Stimulated activated CD8-positive, alpha-beta memory T cell treated with anti-CD3 and anti-CD28 coated beads, Interleukin-4, amount 100 ng/mL, for 24 hours (primary cell): ENCODE data around the gene ZNF605.
A peak's percentile ranks its signal among the peaks of the same experiment; 100 is the strongest.
"Not testable (repeated sequence)": the region's sequence is repeated elsewhere in the genome, so short reads cannot be mapped to it uniquely, and the experiment has no call there.

ENCODE experiments used
- DNase-seq: peaks from one replicate; pipeline ENCODE4 v3.0.0-alpha.2; 2020; ENCODE audit warnings: low read depth

ZNF605 gene

DNA sequence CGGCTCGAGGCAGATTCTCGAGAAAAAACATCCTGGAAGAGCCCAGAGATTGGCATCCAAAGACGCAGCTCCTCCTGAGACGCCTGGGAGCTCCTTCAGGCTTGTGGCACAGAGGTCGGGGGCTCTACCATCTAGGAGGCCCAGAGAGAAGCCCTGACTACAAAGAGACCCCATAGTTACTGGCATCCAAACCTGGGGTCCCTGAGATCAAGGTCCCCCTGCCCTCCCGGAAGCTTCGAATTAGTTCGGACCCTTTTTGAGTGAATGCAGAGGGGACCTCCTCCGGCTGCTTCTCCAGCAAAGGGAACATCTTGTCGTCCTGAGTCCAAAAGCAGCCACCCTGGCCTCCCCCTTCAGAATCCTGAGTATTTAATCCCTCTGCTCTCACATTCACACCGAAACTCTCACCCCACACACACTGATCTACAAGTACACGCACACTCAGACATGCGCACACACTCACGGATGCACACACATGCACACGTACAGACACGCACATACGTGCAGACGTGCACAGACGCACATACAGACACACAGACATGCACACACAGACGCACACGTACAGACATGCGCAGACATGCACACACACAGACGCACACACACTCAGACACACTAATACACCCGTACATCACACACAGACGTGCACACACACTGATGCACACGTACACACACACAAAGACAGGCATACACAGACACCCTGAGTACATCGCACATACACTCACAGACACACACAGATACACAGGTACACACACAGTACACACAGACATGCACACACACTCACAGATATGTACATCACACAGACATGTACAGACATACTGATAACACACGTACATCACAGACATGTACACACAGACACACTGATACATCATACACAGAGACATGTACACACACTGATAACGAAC lies 5.9 kb downstream of the ZNF605 start:
- no peak for DNase-seq

DNA sequence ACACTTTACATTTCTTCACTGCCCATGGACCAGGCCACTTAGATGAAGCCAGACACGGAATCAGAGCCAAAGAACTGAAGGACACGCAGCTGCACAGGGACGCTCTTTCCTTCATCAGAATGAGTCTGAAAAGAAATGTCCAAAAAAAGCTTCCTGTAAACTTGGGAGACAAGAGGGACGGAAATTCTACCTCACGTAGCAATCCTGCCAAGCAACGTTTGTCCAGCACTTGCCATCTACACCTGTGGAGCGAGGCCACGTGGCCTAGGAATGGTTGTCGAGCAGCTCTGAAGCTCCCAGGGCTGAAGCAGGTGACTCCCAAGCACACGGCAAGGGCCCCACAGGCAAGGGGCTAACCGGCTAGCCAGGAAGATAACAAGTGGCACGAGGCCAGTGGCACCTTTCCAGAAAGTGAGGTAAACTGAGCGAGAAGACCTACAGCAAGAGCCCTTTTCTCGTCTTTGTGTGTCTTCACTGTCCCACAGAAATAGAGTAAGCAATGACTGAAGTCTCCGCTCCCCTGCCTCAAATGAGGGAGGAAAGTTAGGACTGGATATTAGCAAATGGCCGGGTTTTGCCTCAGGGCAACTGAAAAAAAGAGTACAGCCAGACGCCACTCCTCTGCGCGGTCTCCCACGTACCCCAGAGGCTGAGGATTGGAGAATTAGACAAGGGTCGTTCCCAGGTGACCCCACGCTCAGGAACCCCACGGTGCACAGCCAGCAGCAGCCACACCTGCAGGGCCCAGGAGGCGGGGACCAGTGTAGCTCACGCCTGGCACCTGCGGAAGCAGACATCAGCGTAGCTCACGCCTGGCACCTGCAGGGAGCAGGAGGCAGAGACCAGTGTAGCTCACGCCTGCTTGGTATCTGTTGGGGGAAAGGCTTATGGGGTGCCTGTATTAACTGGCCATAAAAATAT lies 7.7 kb downstream of the ZNF605 start:
- no peak for DNase-seq

DNA sequence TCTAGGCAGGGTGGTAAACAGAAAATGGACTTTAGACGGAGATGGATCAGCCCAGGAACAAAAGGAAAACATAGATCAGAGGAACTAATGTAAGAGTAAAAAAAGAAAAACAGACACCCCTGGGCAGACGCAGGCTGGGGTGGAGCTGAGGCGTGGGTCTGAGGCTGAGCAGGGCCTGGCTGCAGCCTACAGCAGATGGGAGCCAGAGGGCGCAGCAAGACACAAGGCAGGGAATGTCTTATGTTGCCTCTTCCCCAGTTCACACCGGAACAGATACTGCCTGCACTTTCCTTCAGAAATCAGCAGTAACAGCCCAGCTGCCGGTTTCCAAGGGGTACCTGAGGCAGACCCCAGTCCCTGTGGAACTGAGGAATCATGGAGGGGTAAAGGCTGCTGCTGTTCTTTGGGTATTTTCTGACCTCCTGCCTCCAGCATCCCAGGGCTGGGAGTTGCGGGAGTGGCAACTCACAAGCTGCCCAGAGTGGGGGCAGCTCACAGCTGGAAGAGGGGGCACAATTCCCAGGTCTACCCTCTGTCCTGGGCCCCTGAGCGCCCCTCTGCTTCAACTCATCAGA lies 9.8 kb downstream of the ZNF605 start:
- DNase-seq = no peak

DNA sequence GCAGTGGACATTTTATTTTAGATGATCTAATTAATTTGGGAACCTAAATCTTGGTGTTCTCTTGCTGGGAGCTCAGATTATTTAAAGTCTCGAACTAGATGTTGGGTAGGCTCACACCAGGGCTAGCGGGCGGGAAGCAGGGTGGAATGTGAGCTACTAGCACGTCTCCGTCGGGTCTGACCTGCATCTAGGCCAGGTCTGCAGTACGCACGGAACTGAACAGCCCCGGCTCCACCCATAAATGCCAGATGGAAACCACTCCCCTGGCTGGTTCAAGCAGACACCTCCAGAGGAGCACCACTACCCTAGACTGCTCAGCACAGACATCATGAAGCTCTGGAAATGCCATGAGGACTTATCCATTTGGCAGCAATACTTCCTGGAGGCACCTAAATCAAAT lies 10.3 kb downstream of the ZNF605 start:
- DNase-seq = no peak

DNA sequence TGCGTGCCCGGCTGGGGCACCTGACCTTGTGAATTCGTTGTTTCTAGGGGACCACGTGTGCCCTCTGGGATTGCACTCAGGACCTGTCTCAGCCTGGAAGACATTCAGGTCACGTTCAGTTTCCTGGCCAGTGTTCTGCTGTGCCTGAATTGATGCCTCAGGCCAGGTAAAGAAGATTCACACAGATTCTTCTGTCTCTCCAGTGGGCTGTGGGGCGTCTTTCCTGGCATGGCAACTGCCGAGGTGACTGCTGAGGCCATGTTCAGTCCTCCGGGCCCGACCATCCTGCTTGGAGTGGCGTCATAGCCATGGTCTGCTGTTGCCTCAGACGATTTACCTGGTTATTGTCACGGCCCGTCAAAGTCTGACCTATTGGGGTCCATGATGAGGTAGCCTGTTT lies 13.5 kb downstream of the ZNF605 start:
- no peak for DNase-seq

DNA sequence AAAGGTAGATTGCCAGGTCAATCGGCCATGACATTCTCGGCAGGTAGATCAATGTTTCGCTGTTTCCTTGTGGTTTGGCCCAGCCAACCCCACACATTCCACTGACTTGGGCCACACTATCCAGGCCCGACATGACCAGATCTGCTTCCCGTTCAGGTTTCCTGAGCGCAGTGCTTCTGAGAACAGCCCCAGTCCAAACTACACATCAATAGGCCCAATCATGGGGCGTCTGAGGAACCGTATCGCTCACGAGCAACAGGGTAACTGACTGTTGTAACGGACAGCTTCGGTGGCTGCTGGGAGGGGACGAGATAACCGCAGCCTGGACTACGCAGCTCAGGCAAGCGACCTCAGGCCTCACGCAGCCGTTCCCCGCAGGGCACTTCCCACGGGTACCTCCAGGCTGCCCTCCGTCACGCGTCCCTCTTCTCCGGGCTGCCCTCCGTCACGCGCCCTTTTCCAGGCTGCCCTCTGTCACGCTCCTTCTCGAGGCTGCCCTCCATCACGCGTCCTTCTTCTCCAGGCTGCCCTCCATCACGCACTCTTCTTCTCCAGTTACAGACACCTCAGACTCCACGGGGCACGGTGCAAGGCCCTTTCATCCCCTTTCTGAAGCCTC lies 14.7 kb downstream of the ZNF605 start:
- no peak for DNase-seq

DNA sequence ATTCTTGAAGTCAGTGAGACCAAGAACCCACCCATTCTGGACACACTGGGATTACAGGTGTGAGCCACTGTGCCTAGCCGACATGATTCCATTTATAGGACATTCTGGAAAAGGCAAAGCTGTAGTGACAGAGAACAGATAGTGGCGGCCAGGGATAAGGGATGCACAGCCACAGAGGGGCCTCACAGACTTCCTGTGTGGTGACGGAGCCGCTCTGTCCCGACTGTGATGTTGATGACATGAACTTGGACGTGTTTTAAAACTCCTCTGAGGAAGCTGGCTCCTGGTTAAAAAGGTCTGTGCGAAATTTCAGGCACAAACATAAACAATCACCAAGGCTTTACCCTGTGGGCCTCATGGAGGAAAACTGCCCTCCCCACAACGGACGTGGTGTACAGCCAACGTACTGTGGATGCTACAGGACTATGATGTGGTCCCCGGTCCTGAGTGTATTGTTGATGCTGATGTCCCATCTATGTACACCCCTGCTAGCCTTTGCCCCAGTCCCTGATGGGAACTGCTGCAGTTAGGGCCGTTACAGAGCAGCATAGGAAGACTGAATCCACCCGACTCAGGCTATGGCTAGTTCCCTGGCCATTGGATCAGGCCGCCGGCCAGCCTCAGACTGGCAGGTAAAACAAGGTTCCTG lies 15.9 kb downstream of the ZNF605 start:
- no peak for DNase-seq

DNA sequence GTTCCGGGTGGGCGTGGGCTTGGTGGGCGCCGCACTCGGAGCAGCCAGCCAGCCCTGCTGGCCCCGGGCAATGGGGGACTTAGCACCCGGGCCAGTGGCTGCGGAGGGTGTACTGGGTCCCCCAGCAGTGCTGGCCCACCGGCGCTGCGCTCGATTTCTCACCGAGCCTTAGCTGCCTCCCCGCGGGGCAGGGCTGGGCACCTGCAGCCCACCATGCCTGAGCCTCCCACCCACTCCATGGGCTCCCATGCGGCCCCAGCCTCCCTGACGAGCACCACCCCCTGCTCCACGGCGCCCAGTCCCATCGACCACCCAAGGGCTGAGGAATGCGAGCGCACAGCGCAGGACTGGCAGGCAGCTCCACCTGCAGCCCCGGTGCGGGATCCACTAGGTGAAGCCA lies 17.3 kb downstream of the ZNF605 start:
- DNase-seq = not testable (repeated sequence)

DNA sequence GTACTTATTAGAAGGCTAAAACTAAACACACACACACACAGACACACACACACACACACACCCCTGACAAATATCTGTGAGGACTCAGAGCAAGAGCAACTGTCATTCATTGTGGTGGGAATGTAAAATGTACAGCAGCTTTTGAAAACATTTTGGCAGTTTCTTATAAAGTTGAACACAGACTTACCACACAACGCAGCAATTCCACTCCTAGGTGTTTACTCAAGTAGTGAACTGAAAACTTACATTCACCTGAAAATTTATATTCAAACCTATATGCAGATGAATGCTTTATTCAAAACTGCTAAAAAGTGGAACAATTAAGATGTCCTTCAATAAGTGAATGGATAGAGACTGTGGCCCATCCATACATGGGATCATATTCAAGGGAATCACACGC lies 18.6 kb downstream of the ZNF605 start:
- DNase-seq = no peak

DNA sequence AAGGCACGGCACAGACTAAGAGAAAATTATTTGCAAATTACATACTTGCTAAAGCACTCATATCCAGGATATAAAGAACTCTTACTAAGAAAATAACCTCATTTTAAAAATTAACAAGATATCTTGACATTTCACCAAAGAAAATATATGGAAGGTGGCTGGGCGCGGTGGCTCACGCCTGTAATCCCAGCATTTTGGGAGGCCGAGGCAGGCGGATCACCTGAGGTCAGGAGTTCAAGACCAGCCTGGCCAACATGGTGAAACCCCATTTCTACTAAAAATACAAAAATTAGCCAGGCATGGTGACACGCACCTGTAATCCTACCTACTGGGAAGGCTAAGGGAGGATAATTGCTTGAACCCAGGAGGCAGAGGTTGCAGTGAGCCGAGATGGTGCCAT lies 19.2 kb downstream of the ZNF605 start:
- DNase-seq = not testable (repeated sequence)

DNA sequence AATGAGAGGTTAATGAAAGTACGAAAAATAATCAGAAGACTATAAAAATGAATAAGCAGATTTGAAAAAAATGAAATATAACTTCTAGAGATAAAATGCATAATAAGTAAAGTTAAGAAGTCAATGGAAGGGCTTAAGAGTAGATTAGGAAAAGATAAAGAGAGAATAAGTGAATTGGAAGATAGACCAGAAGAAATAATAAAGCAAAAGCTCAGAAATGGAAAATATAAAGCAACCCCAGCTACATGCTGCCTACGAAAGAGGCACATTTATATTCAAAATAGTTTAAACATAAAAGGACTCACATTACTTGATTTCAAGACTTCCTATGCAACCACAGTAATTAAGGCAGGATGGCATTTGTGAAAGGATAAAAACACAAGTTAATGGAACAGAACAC lies 19.9 kb downstream of the ZNF605 start:
- DNase-seq = no peak

DNA sequence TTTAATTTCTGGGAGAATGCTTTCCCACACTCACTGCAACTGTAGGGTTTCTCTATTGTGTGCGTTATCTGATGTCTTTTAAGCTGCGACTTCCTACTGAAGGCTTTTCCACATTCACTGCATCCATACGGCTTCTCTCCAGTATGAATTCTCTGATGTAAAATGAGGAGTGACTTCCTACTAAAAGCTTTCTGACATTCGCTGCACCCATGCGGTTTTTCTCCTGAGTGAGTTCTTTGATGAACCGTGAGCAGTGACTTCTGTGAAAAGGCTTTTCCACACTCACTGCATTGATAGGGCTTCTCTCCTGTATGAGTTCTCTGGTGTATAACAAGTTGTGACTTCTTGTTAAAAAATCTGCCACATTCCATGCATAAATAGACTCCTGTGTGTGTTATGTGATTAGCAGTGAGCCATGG lies 29.7 kb downstream of the ZNF605 start:
- DNase-seq = no peak

DNA sequence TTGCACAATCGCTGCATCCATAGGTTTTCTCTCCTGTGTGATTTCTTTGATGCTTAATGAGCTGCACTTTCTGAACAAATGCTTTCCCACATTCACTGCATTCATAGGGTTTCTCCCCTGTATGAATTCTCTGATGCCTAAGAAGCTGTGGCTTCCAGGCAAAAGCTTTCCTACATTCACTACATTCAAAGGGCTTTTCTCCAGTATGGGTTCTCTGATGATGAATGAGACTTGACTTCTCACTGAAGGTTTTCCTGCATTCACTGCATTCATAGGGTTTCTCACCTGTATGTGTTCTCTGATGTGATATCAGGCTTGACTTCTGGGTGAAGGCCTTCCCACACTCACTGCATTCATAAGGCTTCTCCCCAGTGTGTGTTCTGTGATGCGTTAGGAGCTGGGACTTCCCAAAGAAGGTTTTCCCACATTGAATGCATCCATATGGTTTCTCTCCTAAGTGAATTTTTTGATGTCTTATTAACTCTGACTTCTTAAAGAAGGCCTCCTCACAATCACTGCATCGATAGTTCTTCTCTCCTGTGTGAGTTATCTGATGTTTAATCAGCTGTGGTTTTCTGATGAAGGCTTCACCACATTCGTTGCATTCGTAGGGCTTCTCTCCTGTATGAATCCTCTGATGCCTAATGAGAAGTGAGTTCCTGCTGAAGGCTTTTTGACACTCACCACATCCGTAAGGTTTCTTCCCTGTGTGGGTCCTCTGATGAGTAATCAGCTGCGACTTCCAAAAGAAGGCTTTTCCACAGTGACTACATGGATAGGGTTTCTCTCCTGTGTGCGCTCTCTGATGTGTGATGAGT lies 30.3 kb downstream of the ZNF605 start:
- no peak for DNase-seq

DNA sequence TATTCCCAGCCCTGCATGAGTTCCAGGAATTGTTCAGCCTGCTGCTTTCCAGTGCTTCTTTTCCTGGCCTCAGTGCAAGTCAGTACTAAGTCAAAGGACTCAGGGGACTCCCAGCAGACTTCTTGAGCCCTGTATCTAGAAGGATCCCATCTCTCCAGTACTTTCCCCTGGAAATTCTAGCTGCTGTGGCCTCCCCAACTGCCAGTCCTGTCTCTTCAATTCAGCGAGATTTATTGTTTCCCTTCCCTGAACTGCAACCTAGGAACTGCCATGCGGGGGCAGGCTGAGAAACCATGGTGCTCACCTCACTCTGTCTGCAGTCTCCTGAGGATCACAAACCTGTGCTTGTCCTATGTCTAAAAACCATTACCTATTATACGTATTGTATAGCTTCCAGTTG lies 31.8 kb downstream of the ZNF605 start:
- DNase-seq = no peak

DNA sequence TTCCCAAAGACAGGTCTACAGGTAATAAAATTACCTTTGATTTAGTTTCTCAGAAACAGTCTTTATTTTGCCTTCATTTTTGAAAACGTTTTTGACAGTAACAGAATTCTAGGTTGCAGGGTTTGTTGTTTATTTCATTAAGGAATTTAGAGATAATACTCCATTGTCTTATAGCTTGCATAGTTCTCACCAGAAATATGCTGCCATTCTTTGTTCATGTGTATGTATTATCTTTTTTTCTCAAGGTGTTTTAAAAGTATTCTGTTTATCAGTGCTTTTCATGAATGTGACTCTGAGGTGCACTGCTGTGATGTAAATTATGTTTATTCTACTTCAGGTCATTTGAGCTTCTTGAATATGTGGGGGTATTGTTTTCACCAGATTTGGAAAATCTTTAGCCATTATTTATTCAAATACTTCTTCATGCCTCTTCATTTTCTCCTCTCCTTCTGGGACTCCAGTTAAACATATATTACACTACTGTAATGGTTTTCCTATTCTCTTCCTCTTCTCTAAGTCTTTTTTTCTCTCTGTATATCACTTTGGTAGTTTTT lies 32.7 kb downstream of the ZNF605 start:
- DNase-seq = no peak

DNA sequence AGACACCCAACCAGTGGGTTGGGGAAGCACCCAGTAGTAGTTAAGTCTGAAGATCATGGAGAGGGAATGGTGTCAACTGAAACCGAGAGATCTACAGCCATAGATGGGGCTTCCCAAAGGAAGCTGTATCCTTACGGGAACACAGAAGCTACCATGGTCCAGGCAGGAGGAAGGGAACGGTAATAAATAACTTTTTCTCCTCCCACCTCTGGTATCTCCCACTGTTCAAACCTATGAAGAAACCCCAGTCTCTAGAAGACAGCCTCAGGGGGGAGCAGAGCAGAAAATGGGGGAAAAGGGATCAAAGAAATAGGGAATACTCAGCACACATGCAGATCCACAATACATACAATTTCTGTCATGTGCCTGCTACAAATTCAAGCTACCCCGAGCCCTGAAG lies 33.4 kb downstream of the ZNF605 start:
- DNase-seq = no peak

DNA sequence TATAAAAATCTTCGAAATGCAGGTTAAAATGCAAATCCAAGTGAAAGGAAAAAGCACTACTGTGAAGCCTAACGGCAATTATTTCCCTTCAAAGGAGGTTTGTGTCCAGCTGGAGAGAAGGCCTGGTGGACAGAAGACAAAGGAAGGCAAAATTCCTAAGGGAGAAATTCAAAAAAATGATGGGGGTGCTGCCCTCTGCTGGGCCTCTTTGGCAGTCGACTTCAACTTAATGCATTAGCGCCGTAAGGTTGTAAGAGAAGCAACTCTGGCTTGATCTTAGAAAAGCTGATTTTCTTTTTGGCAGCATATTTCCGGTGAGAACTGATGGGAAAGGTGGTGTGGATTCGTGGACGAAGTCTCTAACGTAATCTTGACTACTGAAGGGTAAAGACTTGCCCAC lies 34.4 kb downstream of the ZNF605 start:
- DNase-seq = no peak

DNA sequence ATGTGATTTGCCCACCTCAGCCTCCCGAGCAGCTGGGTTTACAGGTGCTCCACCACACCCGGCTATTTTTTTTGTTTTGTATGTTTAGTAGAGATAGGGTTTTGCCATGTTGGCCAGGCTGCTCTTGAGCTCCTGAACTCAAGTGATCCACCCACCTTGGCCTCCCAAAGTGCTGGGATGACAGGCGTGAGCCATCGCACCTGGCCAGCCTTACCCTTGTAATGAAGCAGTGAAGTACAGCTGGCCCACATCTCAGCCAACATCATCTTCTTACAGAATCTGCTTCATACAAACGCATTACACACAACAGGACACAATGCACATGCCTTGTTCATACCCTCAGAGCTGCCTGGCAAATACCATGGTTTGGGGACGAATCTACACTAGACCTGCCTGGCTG lies 37.4 kb downstream of the ZNF605 start:
- DNase-seq = no peak

DNA sequence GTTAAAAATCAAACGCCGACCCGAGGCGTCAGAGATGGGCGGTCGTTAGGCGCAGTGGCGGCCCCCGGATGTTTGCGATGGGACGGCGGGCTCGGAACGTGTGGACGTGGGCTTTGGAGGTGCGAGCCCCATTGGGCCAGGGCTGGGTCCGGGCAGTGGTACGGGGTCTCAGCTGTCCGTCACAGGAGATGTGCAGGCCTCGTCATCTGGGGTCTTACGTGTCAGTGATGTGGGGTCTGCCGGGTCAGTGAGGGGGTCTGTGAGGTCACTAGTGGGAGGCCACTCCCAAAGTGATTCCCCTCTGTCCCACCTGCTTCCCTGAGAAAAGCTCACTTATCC lies 47.1 kb downstream of the ZNF605 start:
- no peak for DNase-seq

DNA sequence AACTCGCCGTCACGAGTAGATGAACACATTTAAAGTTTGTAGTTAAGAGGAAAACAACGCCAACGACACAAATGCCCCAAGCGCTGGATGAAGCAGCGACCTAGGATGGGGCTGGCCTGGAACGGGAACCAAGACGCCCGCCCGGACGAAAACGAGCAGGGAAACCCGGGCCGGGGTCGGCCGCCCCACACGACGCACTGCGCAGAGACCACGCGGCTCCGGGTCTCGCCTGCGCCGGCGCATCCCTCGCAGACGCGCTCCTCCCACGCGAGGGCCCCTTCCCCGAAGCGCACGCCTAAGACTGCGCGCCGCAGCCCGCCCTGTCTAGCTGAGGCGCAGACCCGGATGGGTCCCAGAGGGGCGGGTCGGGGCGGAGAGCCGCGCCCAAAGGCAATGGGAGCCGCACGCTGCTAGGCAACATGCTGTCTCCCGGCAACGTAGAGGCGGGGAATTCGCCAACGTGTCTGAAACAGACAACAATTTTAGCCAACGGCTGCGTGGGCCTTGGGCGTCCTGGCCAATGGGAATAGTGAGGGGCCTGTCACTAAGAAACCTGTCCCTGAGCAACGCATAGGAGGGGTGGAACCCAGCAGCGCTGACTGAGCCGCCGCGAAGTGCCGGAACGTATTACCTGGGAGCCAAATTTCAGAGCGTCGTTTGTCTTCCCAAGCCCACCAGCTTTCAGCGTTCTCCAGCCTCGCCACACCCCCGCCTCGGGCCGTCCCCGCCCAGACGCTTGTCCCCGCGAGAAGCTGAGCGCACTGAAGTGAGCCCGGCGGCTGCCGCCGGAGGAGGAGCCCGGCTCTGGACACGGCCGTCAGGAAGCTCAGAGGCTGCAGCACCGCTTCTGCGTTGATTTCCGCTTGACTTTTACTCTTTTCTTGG lies 47.7 kb downstream of the ZNF605 start:
- peak; percentile 95 for DNase-seq
